GM21515 (cell line): ENCODE data around the gene CYP4A22.
"Not testable (repeated sequence)": the region's sequence is repeated elsewhere in the genome, so short reads cannot be mapped to it uniquely, and the experiment has no call there.

Experiments used
- ATAC-seq: cut with Tn5 transposase; IDR thresholded peaks from one replicate; pipeline ENCODE4 v1.9.1; 2021; ENCODE audit not compliant: unreplicated experiment

Gene CYP4A22

GRCh38 chr1:47184822-47185677 is 47.8 kb downstream of the CYP4A22 start:
- no peak for ATAC-seq

GRCh38 chr1:47186267-47187185 is 49.3 kb downstream of the CYP4A22 start:
- no peak for ATAC-seq

GRCh38 chr1:47187231-47187925 is 50.1 kb downstream of the CYP4A22 start:
- ATAC-seq = no peak

GRCh38 chr1:47187926-47188250 is 50.6 kb downstream of the CYP4A22 start:
- ATAC-seq = no peak

GRCh38 chr1:47188791-47189785 is 51.8 kb downstream of the CYP4A22 start:
- ATAC-seq = no peak

GRCh38 chr1:47189844-47190508 is 52.7 kb downstream of the CYP4A22 start, which contains the start of gene PDZK1IP1:
Gene PDZK1IP1 (minus strand): TSS chr1:47190036. CDS start chr1:47189932, 104 bp downstream.
- ATAC-seq = no peak

- no peak for ATAC-seq
Observed at GRCh38 chr1:47190509-47190855, 53.2 kb downstream of the CYP4A22 start.

- no peak for ATAC-seq
Observed at GRCh38 chr1:47190857-47191256, 53.6 kb downstream of the CYP4A22 start.

- no peak for ATAC-seq
Observed at GRCh38 chr1:47191940-47192457, 54.8 kb downstream of the CYP4A22 start.

GRCh38 chr1:47192458-47193384 is 55.5 kb downstream of the CYP4A22 start:
- peak; percentile 83 for ATAC-seq

- not testable (repeated sequence) for ATAC-seq
Observed at GRCh38 chr1:47193496-47193895, 56.3 kb downstream of the CYP4A22 start.

- ATAC-seq = no peak
Observed at GRCh38 chr1:47194311-47194710, 57.1 kb downstream of the CYP4A22 start.

GRCh38 chr1:47195981-47196380 is 58.7 kb downstream of the CYP4A22 start:
- ATAC-seq = not testable (repeated sequence)

GRCh38 chr1:47196622-47197021 is 59.4 kb downstream of the CYP4A22 start:
- ATAC-seq = no peak

GRCh38 chr1:47198214-47198613 is 61.0 kb downstream of the CYP4A22 start:
- ATAC-seq = no peak
